ENCODE results near the gene STT3B.

Gene STT3B

DNA sequence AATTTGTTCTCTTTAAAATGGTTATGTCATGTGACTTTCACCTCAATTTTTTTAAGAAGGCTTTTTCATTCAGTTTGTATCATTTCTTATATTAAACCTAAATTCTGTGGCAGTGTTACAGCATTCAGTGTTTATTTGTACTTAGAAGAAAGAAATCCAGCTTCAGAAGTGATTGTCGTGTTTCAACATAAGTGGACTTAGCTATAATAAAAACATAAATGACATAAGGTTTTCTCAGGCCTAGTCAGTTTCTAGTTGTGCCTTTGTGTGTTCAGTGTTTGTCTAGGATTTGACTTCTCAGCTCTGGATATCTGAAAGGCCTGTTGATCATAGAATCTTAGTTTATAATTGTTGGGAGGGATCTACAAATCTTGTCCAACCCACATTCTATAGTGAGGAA is 80.5 kb downstream of the STT3B start:
- DNase-seq = no peak

DNA sequence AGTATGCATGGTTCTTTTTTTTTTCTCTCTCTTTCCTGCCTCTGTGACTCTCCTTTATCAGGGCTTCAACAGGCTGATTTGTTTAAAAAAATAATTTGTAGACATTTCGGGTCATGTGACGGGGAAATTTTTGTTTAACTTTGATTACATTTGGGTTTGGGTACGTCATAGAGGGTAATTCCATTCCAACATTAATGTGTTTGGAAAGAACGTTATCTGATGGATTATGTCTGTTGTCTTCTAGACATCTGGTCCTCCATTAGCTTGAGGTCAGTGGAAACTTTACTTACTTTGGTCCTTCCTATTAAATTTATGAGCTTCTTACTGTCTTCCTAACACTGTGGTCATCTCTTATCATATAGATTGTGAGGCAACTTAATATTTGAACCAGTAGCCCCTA is 80.9 kb downstream of the STT3B start:
- DNase-seq = no peak

DNA sequence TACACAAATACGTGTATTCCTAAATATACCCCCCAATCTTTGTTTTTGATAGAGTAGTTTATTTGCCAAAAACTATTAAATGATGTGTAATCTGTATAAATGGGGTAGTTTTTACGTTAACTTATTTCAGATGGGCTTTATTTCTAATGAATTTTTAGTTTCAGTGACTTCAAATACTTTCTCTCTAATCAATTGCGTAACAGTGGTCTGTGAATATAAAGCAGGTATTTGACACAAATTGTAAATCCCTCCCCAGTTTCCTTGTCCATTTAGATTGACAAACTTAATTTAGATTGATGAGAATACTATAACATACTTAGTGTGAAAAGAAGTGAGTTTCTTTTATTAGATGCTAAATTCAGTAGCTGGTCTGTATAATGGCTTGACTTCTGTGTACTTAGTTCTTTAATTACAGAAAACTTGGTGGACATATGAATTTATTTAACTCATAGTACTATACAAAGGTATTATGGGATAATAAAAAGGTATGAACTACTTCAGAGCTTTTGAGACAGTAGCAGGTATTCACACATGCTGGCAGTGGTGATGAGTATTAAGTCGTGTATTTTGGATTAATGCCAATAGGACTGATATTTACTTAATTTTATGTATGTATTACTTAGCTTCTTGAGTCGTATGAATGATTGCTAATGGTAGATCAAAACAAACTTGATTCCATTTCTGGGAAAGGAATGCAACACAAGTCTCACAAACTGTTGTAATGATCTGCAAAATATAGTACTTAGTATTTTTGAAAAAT is 81.6 kb downstream of the STT3B start:
- DNase-seq = no peak

DNA sequence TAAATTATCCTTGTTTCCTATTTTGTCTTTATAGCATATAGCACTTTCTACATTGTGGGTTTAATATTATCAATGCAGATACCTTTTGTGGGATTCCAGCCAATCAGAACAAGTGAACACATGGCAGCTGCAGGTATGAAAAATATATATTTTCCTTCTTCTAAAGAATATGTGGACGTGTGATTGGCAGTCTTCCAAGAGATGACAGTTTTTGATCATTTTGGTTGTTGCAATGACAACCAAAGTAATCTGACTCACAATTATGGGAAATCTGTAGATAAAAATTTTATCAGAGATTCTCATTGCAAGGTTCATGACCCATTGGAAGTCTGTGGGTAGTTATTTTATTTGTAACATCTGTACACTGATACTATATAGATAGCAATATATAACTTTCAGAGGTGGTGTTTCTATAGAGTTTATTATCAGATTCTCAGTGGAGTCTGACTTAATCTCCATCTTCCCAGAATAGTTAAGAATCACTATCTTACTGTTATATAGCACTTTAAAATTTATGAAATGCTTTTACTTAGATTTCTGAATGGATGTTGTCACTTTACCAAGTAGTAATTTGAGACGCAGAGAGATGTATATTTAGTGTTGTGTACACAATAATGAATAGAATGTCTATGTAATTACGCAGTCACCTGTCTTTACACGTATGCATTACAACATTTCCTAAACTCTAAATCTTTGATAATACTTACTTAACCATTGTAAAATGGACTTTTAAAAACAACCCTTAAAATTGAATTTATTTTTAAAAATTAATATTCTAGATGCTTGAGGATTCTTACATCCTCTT is 82.5 kb downstream of the STT3B start:
- DNase-seq = no peak

DNA sequence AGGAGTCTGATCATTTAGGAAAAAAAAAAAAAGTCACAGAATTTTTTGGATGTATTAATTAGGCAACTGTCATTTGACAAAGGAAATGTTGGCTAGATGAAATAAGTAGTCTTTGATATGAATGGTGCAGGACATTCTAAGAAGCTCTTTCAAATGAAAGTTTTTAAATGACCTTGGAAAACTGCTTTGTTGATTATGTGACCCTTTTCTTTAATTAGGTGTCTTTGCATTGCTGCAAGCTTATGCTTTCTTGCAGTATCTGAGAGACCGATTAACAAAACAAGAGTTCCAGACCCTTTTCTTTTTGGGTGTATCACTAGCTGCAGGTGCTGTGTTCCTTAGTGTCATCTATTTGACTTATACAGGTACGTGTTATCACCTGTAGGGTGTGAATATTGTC is 84.0 kb downstream of the STT3B start:
- DNase-seq = no peak

DNA sequence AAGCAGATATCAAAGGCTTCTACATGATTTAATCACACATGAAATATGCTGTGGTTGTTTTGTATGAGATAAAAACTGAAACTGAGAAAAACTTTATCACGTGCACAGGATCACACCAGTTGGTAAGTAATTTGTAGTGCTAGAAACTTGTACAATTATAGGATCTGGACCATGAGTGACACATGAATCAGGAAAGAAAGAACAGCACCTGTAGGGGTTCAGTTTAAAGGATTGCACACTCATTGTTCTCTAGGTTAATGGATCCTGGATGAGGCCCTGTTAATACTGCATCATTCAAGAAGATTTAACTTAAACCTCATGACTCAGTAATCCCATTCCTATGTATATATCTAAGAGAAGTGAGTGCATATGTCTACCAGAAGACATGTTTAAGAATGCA is 87.9 kb downstream of the STT3B start:
- no peak for DNase-seq

DNA sequence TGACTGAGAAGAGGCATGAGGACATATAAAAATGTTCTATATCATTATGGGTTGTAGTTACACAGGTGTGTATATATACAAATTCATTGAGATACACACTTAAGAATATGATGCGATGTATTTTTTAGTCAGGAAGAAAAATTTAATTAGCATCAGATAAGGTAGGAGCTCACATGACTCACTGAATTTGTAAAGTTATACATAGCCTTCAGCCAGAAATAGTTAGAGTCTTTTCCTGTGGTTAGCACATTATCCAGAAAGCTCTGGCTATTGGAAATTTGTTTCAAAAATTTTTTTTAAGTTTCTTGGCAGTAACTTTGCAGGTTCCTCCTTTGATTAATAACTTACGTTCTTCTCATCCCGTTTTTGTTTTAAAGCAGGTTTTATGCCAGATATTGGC is 88.6 kb downstream of the STT3B start:
- DNase-seq = no peak

DNA sequence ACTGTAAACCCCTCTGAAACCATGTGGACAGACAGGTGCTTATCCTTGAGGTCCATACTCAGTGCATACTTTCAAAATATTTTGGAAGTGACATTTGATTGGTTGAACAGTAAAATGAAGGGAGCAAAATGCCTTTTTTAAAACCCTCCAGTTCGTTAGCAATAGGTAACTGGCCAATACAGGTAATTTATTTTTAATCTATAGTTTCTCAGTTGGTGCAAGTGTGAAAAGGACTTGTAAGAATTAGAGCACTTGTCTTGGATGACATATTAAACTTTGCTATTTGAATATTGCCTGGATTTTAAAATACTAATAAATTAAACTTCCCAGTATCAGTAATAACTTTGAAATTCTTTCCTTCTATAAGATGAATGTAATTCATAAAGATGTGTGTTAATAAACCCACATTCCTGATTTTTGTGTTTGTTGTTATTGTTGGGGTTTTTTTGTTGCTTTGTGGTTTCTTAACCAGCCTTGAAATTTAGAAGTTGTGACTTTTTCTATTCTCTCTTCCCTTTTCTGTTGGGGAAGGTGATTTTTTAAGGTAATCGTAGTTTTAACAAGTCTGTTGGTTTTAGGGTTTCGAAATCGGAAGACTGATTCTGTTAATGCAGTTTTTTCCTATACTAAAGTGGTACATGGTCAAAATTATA is 90.0 kb downstream of the STT3B start:
- DNase-seq = no peak

DNA sequence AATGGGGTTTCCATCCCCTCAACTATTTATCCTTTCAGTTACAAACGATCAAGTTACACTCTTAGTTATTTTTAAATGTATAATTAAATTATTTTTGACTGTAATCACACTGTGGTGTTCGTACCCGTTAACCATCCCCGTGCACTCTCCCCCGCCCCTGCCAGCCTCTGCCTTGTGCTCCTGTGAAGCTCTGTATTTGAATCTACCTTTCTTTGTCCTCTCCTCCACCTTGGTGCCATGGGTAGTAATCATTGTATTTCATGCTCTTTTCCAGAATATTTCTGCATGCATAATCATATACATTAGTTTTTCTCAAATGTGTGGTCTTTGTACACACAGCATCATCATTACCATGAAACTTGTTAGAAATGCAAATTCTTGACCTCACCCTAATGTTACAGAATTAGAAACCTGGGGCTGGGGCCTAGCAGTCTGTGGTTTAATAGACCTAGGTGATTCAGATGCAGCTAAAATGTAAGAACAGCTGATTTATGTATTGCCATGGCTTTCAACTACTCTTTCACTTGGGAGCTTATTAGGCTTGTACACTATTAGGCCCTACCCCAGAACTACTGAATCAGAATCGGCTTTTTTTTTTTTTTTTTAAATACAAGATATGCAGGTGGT is 91.5 kb downstream of the STT3B start:
- DNase-seq = no peak

DNA sequence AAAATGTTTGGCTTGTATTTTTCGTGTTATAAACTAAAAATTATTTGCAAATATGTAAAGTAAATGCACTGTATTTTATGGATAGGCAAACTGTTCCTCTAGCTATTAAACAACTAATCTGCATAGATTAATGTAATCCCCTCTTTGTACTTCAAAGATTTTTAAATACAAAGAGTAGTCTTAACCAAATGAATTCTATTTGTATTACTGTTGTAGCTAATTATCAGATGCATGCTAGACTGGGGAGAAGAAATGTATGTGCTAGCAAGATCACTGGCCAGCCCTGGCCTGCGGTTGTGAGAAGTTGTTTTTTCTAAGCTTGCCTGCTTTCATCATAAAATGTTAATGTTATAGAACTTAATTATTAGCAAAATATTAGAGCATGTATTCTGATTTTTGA is 92.6 kb downstream of the STT3B start:
- no peak for DNase-seq

DNA sequence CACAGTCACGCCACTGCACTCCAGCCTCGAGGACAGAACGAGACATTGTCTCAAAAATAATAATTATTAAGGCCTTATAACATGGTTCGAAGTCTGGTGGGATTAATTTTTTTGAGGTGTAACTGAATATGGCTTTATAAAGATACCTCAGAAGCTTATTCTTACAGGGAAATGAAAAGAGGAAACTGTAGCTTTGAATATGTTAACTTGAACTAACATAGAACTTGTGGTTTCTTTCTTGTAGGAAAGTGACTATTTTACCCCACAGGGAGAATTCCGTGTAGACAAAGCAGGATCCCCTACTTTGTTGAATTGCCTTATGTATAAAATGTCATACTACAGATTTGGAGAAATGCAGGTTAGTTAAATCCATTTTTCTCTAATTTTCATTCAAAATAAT is 96.3 kb downstream of the STT3B start:
- no peak for DNase-seq

DNA sequence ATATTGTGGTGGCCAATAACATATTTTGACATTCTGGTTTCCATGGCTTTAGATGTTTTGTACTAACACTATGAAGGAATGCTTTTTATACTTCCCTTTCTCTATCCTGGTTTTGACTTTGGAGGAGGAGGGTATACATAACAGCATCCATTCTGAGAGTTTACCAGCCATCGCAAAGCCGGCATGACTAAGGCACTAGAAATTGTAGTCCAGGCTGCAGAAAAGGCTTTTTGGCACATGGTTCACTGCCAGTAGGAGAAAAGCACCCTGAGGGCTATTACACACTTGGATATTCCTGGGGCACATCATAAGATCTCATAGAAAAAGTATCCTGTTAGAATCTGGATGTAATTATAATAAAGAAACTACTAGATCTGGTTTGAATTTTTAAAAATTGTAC is 101.8 kb downstream of the STT3B start:
- no peak for DNase-seq

DNA sequence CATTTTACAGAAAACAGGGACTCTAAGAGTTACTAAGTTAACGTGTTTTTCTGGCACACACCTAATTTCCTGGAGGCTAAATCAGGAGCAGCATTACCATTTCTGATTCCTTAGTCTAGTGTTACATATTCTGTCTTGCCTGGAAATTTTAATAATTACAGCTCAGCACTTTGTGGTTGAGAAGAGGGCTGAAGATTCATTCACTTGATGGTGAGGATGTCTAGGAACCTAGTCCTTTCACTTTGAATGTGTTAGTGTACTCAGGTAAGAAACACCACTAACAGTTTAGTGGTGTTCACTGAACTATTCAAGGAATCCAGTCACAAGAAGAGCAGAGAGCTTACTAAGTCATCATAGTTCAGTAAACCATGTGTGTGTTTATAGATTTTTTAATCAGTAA is 102.8 kb downstream of the STT3B start:
- DNase-seq = no peak

DNA sequence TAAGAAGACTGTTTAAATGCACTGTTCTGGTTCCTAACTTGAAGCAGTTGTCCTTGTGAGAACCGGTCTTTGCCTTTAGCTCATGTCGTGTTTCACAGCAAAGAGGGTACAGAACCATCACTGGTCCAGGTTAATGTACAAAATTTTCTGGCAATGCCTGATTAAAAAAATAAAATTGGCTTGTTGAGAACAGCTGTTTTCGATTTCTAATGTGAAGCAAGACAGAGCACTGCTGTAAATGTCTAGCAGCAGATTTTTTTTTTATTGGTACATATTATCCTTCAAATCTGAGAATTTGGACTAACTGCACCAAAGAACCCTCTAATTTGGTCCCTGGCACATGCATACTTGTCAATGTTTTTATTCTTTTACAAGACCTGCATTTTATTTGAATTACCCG is 103.3 kb downstream of the STT3B start:
- DNase-seq = no peak

DNA sequence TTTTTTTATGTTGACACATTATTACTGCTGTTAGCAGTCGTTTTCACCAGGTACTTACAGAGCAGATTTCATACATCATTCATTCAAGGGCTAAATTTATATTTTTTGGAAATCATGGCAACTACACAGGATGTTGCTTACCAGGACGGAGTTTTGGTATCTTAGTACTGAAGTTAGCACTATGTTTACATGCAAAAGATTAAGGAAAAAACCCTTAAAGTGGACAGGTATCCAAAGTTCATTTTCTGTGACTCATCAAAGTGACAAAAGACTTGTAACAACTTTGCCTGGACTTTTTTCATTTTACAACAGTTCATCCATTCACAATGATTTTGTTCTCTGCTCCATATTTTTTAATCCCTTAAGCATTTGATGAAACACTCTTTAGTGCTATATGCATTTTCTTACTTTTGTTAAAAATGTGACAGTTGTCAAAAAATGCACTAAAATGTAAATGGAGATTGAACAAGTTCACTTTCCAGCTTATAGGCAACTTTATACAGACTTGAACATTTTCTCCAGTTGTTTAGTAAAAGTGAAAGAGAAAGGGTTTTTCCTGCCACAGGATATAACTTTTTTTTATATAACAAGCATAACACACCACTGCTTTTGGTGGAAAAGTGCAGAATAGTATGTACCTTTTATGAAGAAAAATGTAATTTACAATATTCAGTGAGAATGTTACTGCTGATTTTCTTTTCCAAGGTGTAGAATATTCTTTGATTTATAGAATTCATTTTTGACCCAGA is 104.1 kb downstream of the STT3B start:
- no peak for DNase-seq

DNA sequence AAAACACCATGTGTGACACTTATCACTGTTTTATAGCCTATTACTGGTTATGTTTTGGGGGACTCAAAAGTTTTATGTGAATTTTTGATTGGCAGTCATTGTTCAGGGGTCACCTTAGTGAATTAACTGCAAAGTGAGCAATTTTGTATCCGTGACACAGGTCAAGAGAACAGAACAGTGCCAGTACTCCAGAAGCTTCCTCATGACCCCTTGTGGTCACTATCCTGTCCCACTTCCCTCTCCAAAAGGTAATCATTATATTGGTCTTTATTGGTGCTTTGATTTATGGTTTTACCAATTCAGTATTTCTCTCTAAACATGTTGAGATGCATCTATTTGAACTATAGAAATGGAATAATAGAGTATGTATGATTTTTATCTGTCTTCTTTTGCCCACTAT is 107.1 kb downstream of the STT3B start:
- no peak for DNase-seq

DNA sequence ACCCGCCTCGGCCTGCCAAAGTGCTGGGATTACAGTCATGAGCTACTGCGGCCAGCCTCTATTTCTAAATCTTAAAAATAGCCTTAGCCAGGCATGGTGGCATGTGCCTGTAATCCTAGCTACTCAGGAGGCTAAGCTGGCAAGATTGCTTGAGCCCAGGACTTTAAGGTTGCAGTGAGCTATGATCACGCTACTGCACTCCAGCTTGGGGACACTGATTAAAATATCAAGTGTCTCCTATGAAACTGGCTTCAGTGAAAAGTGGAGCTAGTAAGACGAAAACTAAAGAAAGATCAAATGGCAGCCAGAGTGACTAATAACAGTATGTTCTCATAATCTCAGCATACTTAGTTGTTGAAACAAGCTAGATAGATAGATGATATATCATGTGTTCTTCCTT is 112.5 kb downstream of the STT3B start:
- DNase-seq = no peak

DNA sequence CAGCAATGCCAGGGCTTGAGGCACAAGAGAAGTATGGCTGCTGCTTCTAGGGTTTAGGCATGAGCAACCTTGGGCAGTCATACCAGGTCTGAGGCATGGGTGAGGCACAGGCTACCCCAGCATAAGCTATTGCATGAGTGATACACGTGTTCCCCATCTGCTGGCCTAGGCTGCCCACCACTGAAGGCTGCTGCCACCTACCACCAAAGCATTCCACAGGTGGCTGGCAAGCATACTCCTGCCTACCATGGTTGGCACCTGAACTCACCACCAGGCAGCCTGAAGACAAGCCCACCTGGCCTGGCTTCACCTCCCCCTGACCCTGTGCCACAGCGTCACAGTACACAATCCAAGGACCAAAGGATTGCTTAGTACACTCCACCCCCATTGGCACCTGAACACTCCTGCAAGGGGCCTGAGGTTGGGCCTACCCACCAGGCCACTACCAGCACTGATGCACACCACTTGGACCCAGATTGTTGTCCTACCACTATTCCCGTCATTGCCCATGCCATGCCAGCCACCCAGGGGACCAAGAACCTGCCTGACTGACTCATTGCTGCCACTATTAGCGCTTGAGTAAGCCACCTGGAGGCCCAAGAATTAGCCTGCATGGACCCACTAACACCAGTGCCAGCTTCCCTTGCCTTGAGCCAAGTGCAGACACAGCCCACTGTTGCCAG is 115.7 kb downstream of the STT3B start:
- DNase-seq = no peak

DNA sequence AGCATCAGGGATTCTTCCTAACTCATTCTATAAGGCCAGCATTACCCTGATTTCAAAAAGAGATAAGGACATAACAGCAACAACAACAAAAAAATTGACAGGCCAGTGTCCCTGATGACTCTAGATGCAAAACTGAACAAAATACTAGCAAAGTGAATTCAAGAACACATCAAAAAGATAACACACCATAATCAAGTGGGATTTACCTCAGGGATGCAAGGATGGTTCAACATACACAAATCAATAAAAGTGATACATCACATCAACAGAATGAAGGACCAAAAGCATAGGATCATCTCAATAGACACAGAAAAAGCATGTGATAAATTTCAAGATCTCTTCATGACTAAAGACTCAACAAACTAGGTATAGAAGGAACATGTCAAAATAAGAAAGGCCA is 119.6 kb downstream of the STT3B start:
- no peak for DNase-seq

DNA sequence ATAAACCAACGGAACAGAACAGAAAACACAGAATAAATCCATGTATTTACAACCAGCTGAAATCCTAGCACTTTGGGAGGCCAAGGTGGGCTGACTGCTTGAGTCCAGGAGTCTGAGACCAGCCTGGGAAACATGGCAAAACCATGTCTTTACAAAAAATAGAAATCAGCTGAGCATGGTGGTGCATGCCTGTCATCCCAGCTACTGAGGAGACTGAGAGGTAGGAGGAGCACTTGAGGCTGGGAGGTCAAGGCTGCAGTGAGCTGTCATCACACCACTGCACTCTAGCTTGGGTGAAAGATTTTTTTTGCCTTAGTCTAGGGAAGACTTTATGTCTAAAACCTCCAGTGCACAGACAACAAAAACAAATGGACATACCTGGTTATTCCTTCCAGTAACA is 120.7 kb downstream of the STT3B start:
- no peak for DNase-seq

DNA sequence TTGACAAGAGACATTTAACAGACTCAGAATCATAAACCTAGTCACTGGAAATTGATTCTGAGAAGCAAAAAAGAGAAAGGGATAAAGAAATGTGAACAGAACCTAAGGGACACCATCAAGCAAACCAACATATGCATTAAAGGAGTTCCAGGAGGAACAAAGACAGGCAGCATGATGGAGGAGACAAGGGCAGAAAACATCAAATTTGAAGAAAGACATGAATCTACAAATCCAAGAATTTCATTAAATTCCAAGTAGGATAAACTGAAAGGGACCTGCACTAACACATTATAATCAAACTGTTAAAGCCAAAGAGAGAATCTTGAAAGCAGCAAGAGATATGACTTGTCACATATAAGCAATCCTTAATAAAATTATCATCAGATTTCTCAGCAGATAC is 122.3 kb downstream of the STT3B start:
- DNase-seq = no peak

DNA sequence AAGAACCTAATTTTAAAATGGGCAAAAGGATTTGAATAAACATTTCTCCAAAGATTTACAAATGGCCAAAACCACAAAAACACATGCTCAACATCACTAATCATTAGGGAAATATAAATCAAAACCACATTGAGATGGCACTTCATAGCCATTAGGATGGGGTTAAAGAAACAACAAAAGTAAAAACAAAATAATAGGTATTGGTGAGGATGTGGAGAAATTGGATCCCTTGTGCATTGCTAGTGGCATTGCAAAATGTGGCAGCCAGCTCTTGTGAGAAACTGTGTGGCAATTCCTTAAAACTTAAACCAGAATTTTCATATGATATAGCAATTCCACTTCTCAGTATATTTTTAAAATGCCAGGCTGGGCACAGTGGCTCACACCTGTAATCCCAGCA is 126.5 kb downstream of the STT3B start:
- DNase-seq = no peak
